Progenitor cell of endocrine pancreas (in vitro differentiated cells): ENCODE measurements around the gene C3orf70. TPM values are rescaled to one million over a fixed set of nuclear protein-coding genes. Genes with fewer than 3 reads are reported as not detected.

Experiments
- DNase-seq: peaks from one replicate; pipeline ENCODE4 v3.0.0; 2021; ENCODE audit warnings: low spot score; ENCODE audit not compliant: unreplicated experiment
- H3K27ac Mint-ChIP-seq: 2 replicates; pipeline ENCODE4 v1.8.0; 2021; ENCODE audit warnings: mild to moderate bottlenecking, moderate library complexity, mixed read lengths
- H3K27me3 Mint-ChIP-seq: 2 replicates; pipeline ENCODE4 v1.8.0; 2021; ENCODE audit warnings: mixed read lengths
- H3K36me3 Mint-ChIP-seq: 2 replicates; pipeline ENCODE4 v1.8.0; 2022; ENCODE audit warnings: mixed read lengths; ENCODE audit not compliant: insufficient read depth
- H3K4me1 Mint-ChIP-seq: 2 replicates; pipeline ENCODE4 v1.8.0; 2021; ENCODE audit warnings: low read depth, mixed read lengths
- H3K4me3 Mint-ChIP-seq: 2 replicates; pipeline ENCODE4 v1.8.0; 2021; ENCODE audit warnings: low read depth, mild to moderate bottlenecking, moderate library complexity, mixed read lengths
- H3K9me3 Mint-ChIP-seq: 2 replicates; pipeline ENCODE4 v1.8.0; 2021; ENCODE audit warnings: low read depth, mixed read lengths
- long read RNA-seq: library from polyadenylated mRNA; unstranded; transcript quantifications from one replicate; pipeline ENCODE4 v2.0.0, GENCODE V29; 2020
- total RNA-seq: library from RNA; stranded (reverse); gene quantifications from 2 replicates; pipeline ENCODE4 v1.2.1, GENCODE V29; 2021
- TF ChIP-seq, protein P1 (sequence below): fragments of 200-600 bp; sonication (generic); IDR thresholded peaks from one replicate; pipeline ENCODE4 v1.5.0; 2021; ENCODE audit warnings: antibody characterized with exemption, mild to moderate bottlenecking; ENCODE audit not compliant: unreplicated experiment

Gene C3orf70, protein sequence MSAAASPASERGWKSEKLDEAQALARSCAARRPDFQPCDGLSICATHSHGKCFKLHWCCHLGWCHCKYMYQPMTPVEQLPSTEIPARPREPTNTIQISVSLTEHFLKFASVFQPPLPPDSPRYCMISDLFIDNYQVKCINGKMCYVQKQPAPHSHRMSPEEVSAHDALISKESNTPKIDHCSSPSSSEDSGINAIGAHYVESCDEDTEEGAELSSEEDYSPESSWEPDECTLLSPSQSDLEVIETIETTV
- 5.8 and 5.9 TPM in 2 replicates for total RNA-seq
- long read RNA-seq, partial matches to known transcripts, result 0 of 1 reads
- long read RNA-seq, other reads (novel, unspliced or antisense), result 1 of 1 reads

DNA sequence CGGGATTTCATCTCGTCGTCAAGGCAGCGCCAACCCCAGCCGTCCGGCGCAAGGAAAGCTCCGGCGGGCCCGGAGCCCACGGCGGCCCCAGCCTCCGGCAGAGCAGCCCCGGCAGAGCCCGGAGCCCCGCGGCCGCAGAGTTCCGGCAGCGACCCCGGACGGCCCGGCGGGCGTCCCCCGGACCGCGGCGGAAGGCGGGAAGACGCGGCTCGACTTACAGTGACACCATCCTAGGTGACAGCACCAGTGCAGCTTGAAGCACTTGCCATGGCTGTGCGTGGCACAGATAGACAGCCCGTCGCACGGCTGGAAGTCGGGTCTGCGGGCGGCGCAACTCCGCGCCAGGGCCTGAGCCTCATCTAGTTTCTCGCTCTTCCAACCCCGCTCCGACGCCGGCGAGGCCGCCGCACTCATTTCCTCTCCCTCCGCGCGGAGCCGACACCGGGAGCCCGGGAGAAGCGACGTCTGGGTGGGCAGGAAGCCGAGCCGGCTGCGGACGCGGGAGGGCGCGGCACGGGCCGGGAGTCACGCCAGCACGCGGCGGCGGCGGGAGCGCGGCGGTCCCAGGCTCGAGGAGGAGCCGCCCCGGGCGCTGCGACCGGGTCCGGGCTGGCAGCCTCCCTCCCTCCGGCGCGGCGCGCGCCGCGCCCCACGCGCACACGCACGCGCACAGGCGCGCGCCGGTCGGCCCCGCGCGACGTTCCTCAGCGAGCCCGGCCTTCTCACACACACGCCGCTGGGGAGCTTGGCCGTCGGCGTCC is at the start of gene C3orf70:
C3orf70 (minus strand) TSS at position 651 of the 761 bp plus-strand sequence; CDS start at position 414, 237 bp downstream.
- H3K4me1 Mint-ChIP-seq, result peaks cover 3% of the 10 kb centered on the region
- peak within 1 kb of the TSS; percentile 85 for H3K4me3 Mint-ChIP-seq
- H3K27ac Mint-ChIP-seq, result peak within 1 kb of the TSS; percentile 76

DNA sequence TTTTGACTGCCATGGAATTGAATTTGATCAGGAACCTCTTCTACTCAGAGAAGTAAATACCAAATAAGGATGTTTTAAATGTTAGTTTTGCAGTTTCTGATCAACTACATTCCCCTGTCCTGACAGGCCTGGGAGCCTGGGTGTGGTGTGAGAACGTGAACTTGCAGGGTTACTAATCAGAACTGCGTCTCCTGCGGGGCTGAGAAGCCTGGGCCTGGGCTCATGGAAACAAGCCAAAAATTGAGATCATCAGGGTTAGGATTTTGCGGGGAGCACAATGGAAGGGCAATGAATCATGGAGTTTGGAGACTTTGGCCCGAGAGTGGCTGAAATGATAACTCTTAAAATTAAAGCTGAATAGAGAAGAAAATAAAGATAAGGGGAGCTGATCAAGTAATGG is 47.8 kb upstream of the C3orf70 start:
- no peak overlapping the region for H3K27ac Mint-ChIP-seq
- TF ChIP-seq, protein P1, sequence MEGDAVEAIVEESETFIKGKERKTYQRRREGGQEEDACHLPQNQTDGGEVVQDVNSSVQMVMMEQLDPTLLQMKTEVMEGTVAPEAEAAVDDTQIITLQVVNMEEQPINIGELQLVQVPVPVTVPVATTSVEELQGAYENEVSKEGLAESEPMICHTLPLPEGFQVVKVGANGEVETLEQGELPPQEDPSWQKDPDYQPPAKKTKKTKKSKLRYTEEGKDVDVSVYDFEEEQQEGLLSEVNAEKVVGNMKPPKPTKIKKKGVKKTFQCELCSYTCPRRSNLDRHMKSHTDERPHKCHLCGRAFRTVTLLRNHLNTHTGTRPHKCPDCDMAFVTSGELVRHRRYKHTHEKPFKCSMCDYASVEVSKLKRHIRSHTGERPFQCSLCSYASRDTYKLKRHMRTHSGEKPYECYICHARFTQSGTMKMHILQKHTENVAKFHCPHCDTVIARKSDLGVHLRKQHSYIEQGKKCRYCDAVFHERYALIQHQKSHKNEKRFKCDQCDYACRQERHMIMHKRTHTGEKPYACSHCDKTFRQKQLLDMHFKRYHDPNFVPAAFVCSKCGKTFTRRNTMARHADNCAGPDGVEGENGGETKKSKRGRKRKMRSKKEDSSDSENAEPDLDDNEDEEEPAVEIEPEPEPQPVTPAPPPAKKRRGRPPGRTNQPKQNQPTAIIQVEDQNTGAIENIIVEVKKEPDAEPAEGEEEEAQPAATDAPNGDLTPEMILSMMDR, result no peak
- no peaks in the 10 kb centered on the region for H3K4me1 Mint-ChIP-seq
- H3K9me3 Mint-ChIP-seq, result peaks cover 5% of the 10 kb centered on the region
- H3K27me3 Mint-ChIP-seq, result no peaks in the 10 kb centered on the region
- DNase-seq, result no peak
- H3K4me3 Mint-ChIP-seq, result no peak overlapping the region
- peaks cover 5% of the 10 kb centered on the region for H3K36me3 Mint-ChIP-seq

More for the DNA sequence above, at the start of gene C3orf70:
- Mint-ChIP-seq H3K9me3 (no peaks in the 10 kb centered on the region), H3K36me3 (no peaks in the 10 kb centered on the region), H3K27me3 (peaks cover 36% of the 10 kb centered on the region)
- TF ChIP-seq, protein P1, result no peak
- peak; percentile 35 for DNase-seq

DNA sequence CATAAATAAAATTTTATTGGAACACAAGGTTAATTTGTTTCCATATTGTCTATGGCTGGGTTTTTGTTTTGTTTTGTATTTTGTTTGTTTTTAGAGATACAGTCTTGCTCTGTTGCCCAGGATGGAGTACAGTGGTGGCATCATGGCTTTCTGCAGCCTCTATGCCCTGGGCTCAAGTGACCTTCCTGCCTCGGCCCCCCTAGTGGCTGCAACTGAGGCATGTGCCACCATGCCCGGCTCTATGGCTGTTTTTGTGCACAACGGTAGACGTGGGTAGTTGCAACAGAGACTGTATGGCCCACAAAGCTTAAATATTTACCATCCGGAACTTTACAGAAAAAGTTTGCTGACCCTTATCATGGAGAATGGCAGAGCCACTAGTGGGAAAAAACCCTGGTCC is 46.8 kb upstream of the C3orf70 start:
- H3K9me3 Mint-ChIP-seq, result peaks cover 10% of the 10 kb centered on the region
- no peaks in the 10 kb centered on the region for H3K27me3 Mint-ChIP-seq
- H3K36me3 Mint-ChIP-seq, result peaks cover 10% of the 10 kb centered on the region
- no peak overlapping the region for H3K4me3 Mint-ChIP-seq
- H3K4me1 Mint-ChIP-seq, result no peaks in the 10 kb centered on the region
- H3K27ac Mint-ChIP-seq, result no peak overlapping the region
- TF ChIP-seq, protein P1, result peak; percentile 21
- no peak for DNase-seq

DNA sequence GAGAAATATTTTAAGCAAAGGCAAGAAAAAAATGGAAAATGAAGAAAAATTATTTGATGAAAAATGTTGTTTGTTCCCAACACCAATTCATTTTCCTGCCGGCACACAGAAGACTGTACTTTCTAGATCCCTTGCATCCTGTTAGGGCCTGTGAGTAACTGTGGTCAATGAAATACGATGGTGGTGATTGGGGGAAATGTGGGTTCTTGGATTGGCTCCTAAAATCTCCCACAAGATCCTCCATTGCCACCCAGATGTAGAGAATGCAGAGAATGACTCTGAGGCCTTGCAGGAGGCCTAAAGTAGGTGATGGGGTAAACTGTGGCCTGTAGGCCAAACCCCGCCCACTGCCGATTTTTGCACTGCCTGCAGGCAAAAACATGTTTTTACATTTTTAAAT is 46.3 kb upstream of the C3orf70 start:
- Mint-ChIP-seq H3K27ac (no peak overlapping the region), H3K4me3 (no peak overlapping the region), H3K27me3 (no peaks in the 10 kb centered on the region), H3K4me1 (no peaks in the 10 kb centered on the region), H3K36me3 (peaks cover 10% of the 10 kb centered on the region), H3K9me3 (peaks cover 10% of the 10 kb centered on the region)
- no peak for DNase-seq
- TF ChIP-seq, protein P1, result no peak

DNA sequence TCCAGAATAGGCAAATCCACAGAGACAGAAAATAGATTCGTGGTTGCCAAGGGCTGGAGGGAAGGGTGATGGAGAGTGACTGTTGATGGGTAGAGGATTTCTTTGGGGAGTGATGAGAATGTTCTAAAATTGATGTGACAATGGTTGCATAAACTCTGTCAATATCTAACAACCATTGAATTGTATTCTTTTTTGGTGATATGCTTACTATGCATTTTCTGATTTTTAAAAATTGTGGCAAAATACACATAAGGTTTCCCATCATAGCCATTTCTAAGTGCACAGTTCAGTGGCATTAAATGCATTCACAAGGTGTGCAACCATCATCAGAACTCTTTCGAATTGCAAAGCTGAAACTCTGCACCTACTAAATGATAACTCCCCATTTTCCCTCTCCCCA is 44.2 kb upstream of the C3orf70 start:
- TF ChIP-seq, protein P1, result no peak
- Mint-ChIP-seq H3K27me3 (no peaks in the 10 kb centered on the region), H3K36me3 (peaks cover 12% of the 10 kb centered on the region), H3K27ac (no peak overlapping the region), H3K4me1 (no peaks in the 10 kb centered on the region), H3K4me3 (no peak overlapping the region), H3K9me3 (peaks cover 10% of the 10 kb centered on the region)
- DNase-seq, result no peak
